Type B pancreatic cell (in vitro differentiated cells): ENCODE measurements around the gene SLX4IP. TPM values are rescaled to one million over a fixed set of nuclear protein-coding genes. Genes with fewer than 3 reads are reported as not detected.

Source experiments
- DNase-seq: peaks from one replicate; pipeline ENCODE4 v3.0.0; 2021; ENCODE audit warnings: mixed read lengths; ENCODE audit not compliant: unreplicated experiment; ENCODE audit errors: extremely low spot score
- H3K27ac Mint-ChIP-seq: 2 replicates; pipeline ENCODE4 v1.8.0; 2021; ENCODE audit warnings: mild to moderate bottlenecking, mixed read lengths
- H3K27me3 Mint-ChIP-seq: 2 replicates; pipeline ENCODE4 v1.8.0; 2021; ENCODE audit warnings: mixed read lengths
- H3K36me3 Mint-ChIP-seq: 2 replicates; pipeline ENCODE4 v1.8.0; 2021; ENCODE audit warnings: mixed read lengths
- H3K4me1 Mint-ChIP-seq: one replicate; pipeline ENCODE4 v1.8.0; 2021; ENCODE audit warnings: mixed read lengths; ENCODE audit not compliant: unreplicated experiment
- H3K4me3 Mint-ChIP-seq: 2 replicates; pipeline ENCODE4 v1.8.0; 2021; ENCODE audit warnings: mild to moderate bottlenecking, mixed read lengths
- H3K9me3 Mint-ChIP-seq: 2 replicates; pipeline ENCODE4 v1.8.0; 2021; ENCODE audit warnings: mixed read lengths
- total RNA-seq: library from RNA; stranded (reverse); gene quantifications from 2 replicates; pipeline ENCODE4 v1.2.1, GENCODE V29; 2021; ENCODE audit warnings: low replicate concordance
- TF ChIP-seq, protein P1 (sequence below): fragments of 200-600 bp; sonication (generic); conservative IDR thresholded peaks from 2 replicates; pipeline ENCODE4 v1.5.0; 2021; ENCODE audit warnings: antibody characterized with exemption, mild to moderate bottlenecking

SLX4IP gene
- total RNA-seq, 1 donor from 2014 or later: 8.5 TPM

DNA sequence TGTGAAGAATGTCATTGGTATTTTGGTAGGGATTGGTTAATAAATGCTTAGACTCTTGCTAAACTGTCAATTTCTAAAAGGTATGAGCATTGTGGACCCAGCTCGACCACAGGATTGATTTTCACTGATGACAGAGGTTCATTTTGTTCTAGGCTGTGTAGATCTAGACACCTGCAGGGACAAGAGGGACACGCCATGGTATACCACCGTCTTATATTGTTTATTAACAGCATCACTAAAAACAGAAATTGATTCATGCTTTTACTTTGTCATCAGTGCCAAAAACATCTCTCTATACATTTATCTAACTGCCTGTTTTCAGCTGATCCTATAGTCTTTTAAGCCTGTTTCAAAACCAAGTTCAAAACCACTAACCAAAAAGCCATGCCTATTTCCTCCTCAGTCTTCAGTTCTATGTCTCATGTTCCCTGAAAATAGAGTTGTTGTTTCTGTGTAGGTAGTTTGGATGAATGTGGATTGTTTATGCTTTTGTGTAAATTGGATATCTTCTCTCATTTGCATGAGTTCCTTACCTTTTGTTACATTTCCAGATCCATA lies 128.9 kb downstream of the SLX4IP start:
- TF ChIP-seq, protein P1, sequence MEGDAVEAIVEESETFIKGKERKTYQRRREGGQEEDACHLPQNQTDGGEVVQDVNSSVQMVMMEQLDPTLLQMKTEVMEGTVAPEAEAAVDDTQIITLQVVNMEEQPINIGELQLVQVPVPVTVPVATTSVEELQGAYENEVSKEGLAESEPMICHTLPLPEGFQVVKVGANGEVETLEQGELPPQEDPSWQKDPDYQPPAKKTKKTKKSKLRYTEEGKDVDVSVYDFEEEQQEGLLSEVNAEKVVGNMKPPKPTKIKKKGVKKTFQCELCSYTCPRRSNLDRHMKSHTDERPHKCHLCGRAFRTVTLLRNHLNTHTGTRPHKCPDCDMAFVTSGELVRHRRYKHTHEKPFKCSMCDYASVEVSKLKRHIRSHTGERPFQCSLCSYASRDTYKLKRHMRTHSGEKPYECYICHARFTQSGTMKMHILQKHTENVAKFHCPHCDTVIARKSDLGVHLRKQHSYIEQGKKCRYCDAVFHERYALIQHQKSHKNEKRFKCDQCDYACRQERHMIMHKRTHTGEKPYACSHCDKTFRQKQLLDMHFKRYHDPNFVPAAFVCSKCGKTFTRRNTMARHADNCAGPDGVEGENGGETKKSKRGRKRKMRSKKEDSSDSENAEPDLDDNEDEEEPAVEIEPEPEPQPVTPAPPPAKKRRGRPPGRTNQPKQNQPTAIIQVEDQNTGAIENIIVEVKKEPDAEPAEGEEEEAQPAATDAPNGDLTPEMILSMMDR: no peak

GRCh38 chr20:10565191-10565921 lies 130.3 kb downstream of the SLX4IP start:
- H3K27me3 Mint-ChIP-seq: no peaks in the 10 kb centered on the region
- H3K36me3 Mint-ChIP-seq: peaks cover 25% of the 10 kb centered on the region
- no peak overlapping the region for H3K4me3 Mint-ChIP-seq
- TF ChIP-seq, protein P1: no peak
- no peak for DNase-seq
- H3K9me3 Mint-ChIP-seq: peaks cover 6% of the 10 kb centered on the region
- peaks cover 5% of the 10 kb centered on the region for H3K4me1 Mint-ChIP-seq
- no peak overlapping the region for H3K27ac Mint-ChIP-seq

More for the DNA sequence above, 128.9 kb downstream of the SLX4IP start:
- Mint-ChIP-seq H3K36me3 (peaks cover 22% of the 10 kb centered on the region), H3K4me3 (no peak overlapping the region), H3K27me3 (no peaks in the 10 kb centered on the region), H3K9me3 (peaks cover 6% of the 10 kb centered on the region), H3K27ac (no peak overlapping the region), H3K4me1 (peaks cover 16% of the 10 kb centered on the region)
- no peak for DNase-seq

DNA sequence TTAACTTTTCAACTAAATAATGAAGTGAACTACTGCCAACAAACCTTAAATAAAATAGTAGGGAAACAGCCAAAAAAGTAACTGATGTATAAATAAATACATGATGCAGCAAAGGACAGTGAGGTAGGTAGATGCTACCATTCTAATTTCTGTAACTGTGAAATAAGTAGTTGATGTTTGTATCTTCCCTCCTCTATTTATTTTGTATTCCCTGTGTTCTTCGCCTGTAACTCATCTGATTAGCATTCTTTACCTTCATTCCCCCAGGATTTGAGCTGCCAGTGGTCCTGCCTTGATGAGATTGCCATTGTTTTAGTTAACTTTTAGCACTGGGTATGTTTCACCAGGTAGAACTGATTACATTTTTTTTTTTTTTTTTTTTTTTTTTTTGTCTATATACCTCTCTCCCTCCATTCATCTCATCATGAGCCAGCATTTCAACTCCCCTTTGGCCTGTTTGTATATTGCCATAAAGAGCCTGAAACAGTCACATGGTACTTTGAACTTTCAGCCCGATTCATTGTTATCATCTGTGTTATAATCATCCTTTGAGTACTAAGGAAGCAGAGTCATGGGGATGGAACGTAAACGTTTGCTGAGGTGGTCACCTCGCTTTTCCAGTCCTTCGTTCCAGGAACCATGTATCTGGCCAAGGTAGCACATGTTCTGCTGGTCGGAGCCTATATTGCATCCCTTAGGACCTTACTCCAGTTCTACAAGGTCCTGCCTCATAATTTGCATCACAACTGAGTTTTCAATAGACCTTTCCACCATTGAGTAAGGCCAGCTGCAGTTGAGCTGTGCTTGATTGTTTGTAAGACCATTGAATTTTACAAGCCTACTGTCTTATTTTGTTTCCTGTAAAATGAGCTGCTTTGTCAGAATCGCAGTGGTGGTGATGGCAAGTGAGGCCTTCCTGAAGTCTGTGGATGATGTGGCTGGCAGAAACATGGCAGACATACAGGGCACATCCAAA lies 131.1 kb downstream of the SLX4IP start:
- TF ChIP-seq, protein P1: no peak
- H3K9me3 Mint-ChIP-seq: peaks cover 6% of the 10 kb centered on the region
- H3K27ac Mint-ChIP-seq: no peak overlapping the region
- H3K4me3 Mint-ChIP-seq: no peak overlapping the region
- DNase-seq: no peak
- peaks cover 5% of the 10 kb centered on the region for H3K4me1 Mint-ChIP-seq
- no peaks in the 10 kb centered on the region for H3K27me3 Mint-ChIP-seq
- peaks cover 25% of the 10 kb centered on the region for H3K36me3 Mint-ChIP-seq

DNA sequence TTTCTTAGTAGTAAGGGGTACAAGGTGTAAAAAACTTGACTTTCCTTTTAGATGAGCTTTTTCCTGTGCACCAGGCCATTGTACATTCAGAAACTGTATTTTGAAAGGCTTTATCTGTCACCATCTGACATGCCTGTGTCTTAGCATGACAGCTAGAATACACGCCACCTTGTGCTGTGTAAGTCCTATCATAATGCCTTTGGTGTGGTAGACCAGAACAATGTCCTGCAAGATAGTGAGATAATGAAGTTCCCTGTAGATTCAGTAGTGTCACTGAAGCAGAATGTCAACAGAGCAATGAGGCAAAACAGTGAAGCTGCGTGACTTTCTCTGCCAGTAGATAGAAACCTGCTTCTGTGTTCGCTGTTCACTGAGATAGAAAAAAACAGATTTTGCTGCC lies 132.9 kb downstream of the SLX4IP start:
- TF ChIP-seq, protein P1: no peak
- Mint-ChIP-seq H3K4me1 (peaks cover 17% of the 10 kb centered on the region), H3K36me3 (peaks cover 21% of the 10 kb centered on the region), H3K27me3 (no peaks in the 10 kb centered on the region), H3K4me3 (no peak overlapping the region), H3K27ac (no peak overlapping the region), H3K9me3 (peaks cover 2% of the 10 kb centered on the region)
- DNase-seq: no peak

DNA sequence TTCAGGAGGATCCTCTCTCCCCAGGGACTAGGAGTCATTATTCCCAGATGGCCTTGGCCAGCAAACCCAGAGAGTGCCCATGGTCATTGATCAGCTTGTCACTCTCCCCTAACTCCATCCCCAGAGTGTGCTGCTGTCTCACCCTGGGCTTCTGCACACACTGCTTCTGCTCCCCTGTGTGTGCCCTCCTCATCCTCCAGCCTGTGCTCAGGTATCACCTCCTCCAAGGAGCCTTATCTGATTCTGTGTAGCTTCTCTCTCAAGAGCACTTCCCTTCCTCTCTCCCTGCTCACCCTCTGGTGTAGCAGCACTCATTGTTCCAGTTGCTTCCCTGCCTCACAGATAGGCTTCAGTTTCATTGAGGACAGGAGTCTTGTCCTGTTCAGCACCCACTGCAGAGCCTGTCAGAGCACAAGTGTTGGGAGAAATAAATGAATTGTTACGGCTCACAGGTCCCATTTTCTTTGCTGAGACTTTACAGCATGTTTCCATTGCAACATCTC lies 136.3 kb downstream of the SLX4IP start:
- peaks cover 20% of the 10 kb centered on the region for H3K4me1 Mint-ChIP-seq
- TF ChIP-seq, protein P1: no peak
- no peaks in the 10 kb centered on the region for H3K27me3 Mint-ChIP-seq
- H3K27ac Mint-ChIP-seq: no peak overlapping the region
- H3K36me3 Mint-ChIP-seq: peaks cover 19% of the 10 kb centered on the region
- no peak for DNase-seq
- H3K4me3 Mint-ChIP-seq: no peak overlapping the region
- H3K9me3 Mint-ChIP-seq: no peaks in the 10 kb centered on the region
